Activated effector memory CD4-positive, alpha-beta T cell treated with anti-CD3 and anti-CD28 coated beads, Interleukin-2, amount 50 U/mL, for 16 hours (primary cell): ENCODE results near the gene SH3GL1.

ENCODE experiments used
- DNase-seq: peaks from one replicate; pipeline ENCODE4 v3.0.0-alpha.2; 2020

Gene SH3GL1

DNA sequence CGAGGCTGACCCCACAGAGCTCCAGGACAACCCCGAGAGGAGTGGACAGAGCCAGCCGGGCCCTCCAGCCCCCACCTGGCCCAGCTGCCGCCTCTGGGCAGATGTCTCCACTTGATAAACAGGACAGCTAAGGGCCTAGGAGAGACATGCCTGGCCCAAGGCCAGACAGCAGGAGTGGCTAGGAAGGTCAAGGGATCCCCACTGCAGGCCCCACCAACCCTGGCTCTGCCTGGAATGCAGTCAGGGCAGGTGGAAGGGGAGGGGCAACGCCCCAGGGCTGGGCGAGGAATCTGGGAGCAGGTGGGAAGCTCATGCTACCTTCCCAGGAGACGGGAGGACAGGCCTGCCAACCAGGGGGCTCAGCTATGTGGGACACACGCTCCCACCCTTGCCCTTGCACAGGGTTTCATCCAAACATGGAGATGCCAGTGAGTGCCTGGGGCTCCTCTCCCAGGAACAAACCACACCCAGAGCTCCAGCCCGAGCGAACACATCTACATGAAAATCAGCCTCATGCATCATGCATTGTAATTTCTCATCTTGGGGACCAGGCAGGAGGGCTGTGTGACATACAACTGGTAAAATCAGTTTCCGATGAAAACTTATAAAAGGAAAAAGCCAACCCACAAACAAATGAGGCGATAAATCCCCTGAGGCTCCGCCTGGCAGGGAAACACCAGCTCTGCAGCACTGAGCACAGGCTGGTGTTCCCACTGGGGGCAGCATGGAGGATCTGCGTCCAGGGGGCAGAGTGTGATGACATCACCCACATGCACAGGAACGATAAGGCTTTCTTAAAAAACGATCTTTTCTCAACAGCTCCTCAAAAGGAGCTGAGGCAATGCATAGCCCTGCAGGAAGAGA is 25.0 kb downstream of the SH3GL1 start:
- DNase-seq = no peak

GRCh38 chr19:4374498-4375163 is 25.7 kb downstream of the SH3GL1 start:
- DNase-seq = no peak

- DNase-seq = no peak
These were observed 26.5 kb downstream of the SH3GL1 start for GRCh38 chr19:4373601-4374497.

DNA sequence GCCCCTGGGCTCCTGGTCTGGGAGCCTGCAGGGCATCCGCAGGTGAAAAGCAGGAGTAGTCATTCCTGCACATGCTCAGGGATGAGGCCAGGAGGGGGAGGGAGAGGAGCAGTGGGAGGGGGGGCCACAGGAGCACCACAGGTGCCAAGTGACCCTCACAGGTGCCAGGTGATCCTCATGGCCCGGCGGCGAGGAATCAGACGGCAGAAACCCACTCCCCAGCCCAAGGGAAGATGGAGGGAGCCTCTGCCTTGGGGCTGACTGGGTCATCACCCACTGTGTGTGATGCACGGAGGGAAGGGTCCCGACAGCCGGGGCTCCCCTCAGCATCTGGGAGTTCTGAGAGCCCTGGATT is 27.4 kb downstream of the SH3GL1 start:
- DNase-seq = no peak

GRCh38 chr19:4372165-4373012 is 28.0 kb downstream of the SH3GL1 start:
- no peak for DNase-seq

DNA sequence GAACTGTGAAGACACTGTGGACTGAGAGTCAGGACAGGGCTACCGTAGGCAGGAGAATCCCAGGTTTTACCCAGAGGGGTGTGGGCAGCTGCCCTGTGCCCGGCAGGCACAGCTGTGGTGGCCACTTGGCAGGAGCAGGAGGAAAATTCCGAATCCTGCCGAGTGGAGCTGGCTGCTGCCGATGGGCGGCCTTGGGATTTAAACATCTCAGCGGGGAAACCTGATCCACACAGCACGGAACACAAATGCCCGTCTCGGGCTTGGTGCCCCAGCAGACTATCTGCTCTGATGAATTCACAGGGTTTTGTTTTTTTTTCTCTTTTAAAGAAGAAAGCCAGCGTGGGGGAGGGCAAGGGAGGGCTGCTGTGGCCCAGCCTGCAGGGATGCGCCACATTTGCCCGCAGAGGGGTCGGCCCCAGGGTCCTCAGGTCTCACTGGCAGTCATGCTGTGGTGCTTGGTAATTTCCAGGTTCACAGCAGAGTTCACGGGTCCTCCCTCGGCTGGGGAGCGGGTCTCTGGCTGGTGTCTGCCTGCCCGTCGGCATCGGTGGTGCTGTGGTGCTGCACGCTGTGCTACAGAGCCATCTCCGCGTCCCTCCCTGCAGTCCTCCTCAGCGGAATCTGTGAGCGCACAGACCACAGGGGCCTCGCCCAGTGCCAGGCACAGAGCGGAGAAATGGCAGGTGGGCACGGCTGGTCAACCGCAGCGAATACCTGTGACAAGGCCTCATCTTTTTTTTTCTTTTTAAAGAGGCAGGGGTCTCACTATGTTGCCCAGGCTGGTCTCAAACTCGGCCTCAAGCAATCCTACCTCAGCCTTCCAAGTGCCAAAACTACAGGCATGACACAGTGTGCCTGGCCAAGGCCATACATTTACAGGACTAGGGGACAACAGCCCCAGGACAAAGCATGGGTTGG is 28.8 kb downstream of the SH3GL1 start:
- no peak for DNase-seq

- DNase-seq = no peak
These were observed 29.8 kb downstream of the SH3GL1 start for GRCh38 chr19:4370418-4371041.

GRCh38 chr19:4369888-4370260 is 30.5 kb downstream of the SH3GL1 start:
- DNase-seq = peak; percentile 92

- DNase-seq = peak; percentile 88
These were observed 31.0 kb downstream of the SH3GL1 start for GRCh38 chr19:4369109-4369887.

DNA sequence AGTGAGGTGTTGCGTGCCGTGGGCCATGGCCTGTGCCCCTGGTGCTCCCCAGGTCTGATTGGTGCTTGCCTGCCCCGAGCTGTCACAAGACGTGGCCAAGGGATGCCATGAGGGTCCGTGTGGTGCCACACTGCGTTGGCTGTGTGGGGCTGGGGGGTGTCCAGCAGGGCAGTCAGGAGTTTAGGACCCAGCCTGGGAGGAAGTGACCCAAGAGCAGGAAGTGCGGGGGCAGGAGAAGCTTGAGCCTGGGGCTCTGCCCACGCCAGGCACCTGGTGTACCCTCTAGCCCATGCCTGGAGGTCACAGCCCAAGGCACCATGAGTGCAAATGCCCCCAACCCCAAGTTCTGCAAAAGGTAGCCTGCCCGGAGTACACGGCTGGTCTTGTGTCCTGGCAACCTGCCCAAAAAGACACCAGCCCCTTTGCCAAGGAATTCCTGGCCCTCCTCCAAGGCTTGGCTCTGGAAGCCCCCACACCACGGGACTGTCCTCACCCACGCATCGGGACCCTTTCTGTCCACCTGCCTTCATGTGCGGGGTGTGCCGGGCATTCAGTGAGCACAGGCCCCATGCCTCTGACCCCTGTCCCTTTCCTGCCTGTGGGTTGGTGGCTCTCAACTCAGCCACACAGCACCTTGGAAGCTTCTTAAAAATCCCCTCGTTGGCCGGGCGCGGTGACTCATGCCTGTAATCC is 32.1 kb downstream of the SH3GL1 start:
- DNase-seq = no peak

GRCh38 chr19:4367781-4368127 is 32.6 kb downstream of the SH3GL1 start:
- no peak for DNase-seq

DNA sequence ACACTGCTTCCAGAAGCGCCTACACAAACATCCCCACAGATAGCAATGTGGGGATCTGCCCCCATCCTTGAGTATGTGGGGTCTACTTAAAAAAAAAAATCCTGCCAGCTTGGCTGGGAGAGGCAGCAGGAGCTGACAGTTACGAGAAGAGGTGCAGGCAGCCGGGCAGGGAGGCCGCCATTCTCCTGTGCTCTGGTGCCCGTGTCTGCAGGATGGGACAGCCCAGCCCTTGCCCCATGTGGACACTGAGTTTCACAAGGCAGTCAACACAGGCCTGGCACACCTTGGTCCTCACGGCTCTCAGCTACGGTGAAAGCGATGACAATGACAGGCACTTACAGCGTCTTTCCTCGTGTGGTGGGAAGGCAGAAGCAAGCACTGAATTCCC is 33.0 kb downstream of the SH3GL1 start:
- DNase-seq = no peak

- DNase-seq = no peak
These were observed 33.5 kb downstream of the SH3GL1 start for GRCh38 chr19:4366666-4367335.

DNA sequence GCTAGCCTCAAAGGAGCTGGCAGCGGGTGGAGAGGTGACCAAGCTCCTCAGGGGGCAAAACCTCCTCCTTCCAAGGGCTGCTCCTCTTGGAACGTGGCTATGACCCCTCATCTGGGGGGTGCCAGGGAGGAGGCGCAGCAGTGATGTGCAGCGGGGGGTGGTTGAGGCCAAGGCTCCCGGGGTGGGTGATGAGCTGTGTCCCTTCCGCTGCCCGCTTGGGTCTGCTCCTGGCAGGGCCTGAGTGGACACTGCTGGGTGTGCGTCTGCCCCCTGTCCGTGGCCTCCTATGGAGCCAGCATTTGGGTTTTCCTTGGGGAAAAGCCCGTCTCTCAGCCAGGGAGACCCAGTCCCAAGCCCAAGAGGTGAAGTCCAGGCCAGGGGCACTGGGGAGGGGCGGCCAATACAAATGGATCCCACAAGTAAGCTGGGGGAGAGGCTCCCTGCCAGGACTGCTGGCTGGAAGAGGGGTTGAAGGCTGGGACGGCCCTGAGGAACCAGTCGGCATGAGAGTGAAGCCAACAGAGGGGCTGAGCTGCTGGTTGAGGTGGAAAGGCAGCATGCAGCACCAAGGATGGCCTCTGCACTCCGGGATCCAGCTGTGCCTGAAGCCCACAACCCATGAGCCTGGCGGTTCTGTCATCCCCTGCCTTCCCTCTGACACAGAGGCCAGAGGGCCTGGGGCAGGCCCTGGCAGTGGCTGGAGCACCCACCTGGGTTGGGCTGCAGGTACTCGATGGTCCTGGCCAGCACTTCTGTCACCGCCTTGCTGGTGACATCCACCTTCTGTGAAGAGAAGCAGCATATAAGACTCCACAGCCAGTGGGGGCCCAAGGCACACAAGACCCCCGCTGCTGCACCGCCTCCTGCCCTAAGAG is 34.3 kb downstream of the SH3GL1 start:
- no peak for DNase-seq

DNA sequence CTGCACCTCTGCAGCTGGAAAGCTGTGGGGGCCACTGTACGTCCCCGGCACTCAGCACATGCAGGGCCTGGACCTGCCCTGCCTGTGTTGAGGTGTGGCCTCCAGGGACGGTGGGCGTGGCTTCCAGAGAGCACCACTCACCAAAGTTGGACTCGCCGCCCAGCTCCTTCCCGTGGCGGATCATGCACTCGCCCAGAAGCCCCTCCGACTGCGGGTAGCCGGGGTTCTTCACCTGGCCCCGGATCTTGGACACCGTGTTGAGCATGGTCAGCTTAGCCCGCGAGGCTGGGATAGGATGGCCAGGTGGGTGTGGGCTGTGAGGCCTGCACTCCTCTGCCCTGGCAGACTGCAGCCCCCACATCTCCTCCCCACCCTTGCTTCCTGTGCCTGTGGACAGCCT is 35.0 kb downstream of the SH3GL1 start:
- DNase-seq = no peak

DNA sequence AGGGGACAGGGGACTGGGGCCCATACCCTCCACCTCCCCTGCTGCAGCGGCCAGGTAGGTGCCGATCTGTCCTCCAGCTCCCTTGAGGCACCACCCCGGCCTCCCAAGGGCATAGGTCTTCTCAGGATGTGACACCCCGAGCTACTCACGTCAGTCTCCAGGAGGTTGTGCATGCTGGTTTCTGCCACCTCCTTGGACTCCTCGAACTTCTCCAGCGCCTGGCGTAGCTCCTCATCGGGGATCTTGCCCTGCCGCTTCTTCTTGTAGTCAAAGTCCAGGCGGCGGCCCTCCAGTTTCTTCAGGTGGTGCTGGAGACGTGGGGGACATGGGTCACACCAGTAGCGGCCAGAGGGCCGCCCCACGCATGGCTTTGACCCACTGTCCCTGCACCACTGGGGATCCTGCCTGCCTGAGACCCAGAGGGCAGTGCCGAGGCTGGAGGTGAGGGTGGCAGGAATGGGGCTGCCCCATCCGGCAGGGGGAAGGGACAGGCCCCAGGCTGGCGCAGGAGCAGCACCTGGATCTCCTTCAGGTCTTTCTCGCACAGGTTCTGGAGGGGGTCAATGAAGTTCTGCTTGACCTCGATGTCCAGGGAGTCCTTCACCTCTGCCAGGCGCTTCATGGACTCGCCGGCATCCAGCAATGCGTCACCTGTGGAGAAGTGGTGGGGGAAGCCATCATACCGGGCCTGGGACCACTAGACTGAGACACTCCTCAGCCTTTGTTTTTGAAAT is 36.6 kb downstream of the SH3GL1 start:
- no peak for DNase-seq

DNA sequence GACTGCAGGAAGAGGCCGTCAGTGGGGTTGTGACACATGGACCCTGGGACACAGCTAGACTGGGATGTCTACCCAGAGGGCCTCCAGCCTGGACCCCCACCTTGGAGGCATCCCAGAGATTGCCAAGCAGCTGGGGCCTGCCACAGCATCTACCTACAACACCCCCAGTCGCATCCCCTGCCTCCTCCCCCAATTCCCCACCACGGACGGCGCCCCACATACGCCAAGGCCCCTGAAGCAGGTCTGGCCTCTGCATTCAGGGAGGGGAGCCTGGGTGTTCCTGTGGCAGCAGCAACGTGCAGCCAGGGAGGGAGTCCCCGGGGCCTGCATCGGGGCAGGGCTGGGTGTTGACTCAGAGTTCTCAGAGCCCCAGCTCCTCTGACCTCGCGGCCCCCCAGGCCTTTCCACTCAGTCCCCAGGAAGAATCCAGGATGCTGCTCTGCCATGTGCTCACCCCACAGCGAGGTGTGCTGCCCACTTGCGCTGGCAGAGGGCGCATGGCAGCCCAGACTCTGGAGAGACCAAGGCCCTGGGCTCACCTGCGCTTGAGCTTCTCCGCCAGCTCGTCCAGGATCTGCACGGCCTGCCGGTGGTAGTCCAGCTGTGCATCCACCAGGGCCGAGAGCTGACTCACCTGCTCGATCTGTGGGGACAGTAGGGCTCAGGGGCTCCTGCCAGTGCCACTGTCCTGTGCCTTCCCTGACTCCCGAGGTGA is 37.4 kb downstream of the SH3GL1 start:
- DNase-seq = no peak
